ENCODE results near the gene ADCY2. TPM values are rescaled to one million over a fixed set of nuclear protein-coding genes. Genes with fewer than 3 reads are reported as not detected.

The ADCY2 gene
- total RNA-seq, 1 experiment from 2014 or later, result not detected

GRCh38 chr5:7533941-7534340 is 138.0 kb downstream of the ADCY2 start:
- peaks cover 25% of the 10 kb centered on the region for H3K9me3 Mint-ChIP-seq (ENCODE audit: unreplicated experiment)
- DNase-seq (ENCODE audit: unreplicated experiment), result no peak
- no peaks in the 10 kb centered on the region for H3K27me3 Mint-ChIP-seq (ENCODE audit: insufficient read depth, unreplicated experiment)
- H3K4me1 Mint-ChIP-seq (ENCODE audit: insufficient read depth, unreplicated experiment), result no peaks in the 10 kb centered on the region
- ChIA-PET CTCF (interaction anchor here (0.6 to 1.1 kb wide), 2 partner anchors 28 to 213 kb away, joined by 3 read pairs; no protein-coding TSS in a partner anchor), POLR2A (no interaction called here)
- no peak overlapping the region for H3K4me3 Mint-ChIP-seq (ENCODE audit: unreplicated experiment)
- intact Hi-C loops (cut with micrococcal nuclease), result no loop called here
- no peak overlapping the region for H3K27ac Mint-ChIP-seq (ENCODE audit: low read depth, unreplicated experiment)
- BruUV-seq (replicated peaks), result no TSS peak
- H3K36me3 Mint-ChIP-seq (ENCODE audit: insufficient read depth, unreplicated experiment), result no peaks in the 10 kb centered on the region
- no peak for TF ChIP-seq CTCF (IDR thresholded peaks at IDR 0.05; ENCODE audit: unreplicated experiment)

GRCh38 chr5:7534505-7534904 is 138.6 kb downstream of the ADCY2 start:
- Mint-ChIP-seq H3K36me3 (ENCODE audit: insufficient read depth, unreplicated experiment) (no peaks in the 10 kb centered on the region), H3K27ac (ENCODE audit: low read depth, unreplicated experiment) (no peak overlapping the region), H3K4me1 (ENCODE audit: insufficient read depth, unreplicated experiment) (no peaks in the 10 kb centered on the region), H3K9me3 (ENCODE audit: unreplicated experiment) (peaks cover 25% of the 10 kb centered on the region), H3K4me3 (ENCODE audit: unreplicated experiment) (no peak overlapping the region), H3K27me3 (ENCODE audit: insufficient read depth, unreplicated experiment) (no peaks in the 10 kb centered on the region)
- intact Hi-C loops (cut with micrococcal nuclease), result no loop called here
- ChIA-PET CTCF (interaction anchor here (1.1 kb wide), 1 partner anchor 212 kb away, joined by 3 read pairs; no protein-coding TSS in a partner anchor), POLR2A (no interaction called here)
- no peak for TF ChIP-seq CTCF (IDR thresholded peaks at IDR 0.05; ENCODE audit: unreplicated experiment)
- BruUV-seq (replicated peaks), result no TSS peak
- DNase-seq (ENCODE audit: unreplicated experiment), result no peak

- H3K4me3 Mint-ChIP-seq (ENCODE audit: unreplicated experiment), result no peak overlapping the region
- DNase-seq (ENCODE audit: unreplicated experiment), result no peak
- no peaks in the 10 kb centered on the region for H3K27me3 Mint-ChIP-seq (ENCODE audit: insufficient read depth, unreplicated experiment)
- no TSS peak for BruUV-seq (replicated peaks)
- no peak overlapping the region for H3K27ac Mint-ChIP-seq (ENCODE audit: low read depth, unreplicated experiment)
- H3K4me1 Mint-ChIP-seq (ENCODE audit: insufficient read depth, unreplicated experiment), result no peaks in the 10 kb centered on the region
- intact Hi-C loops (cut with micrococcal nuclease), result no loop called here
- CTCF ChIA-PET, result no interaction called here
- no peak for TF ChIP-seq CTCF (IDR thresholded peaks at IDR 0.05; ENCODE audit: unreplicated experiment)
- H3K9me3 Mint-ChIP-seq (ENCODE audit: unreplicated experiment), result peaks cover 10% of the 10 kb centered on the region
- POLR2A ChIA-PET, result no interaction called here
- H3K36me3 Mint-ChIP-seq (ENCODE audit: insufficient read depth, unreplicated experiment), result no peaks in the 10 kb centered on the region
Measured at GRCh38 chr5:7537573-7537972, 141.6 kb downstream of the ADCY2 start.

- Mint-ChIP-seq H3K36me3 (ENCODE audit: insufficient read depth, unreplicated experiment) (no peaks in the 10 kb centered on the region), H3K9me3 (ENCODE audit: unreplicated experiment) (peaks cover 15% of the 10 kb centered on the region), H3K27me3 (ENCODE audit: insufficient read depth, unreplicated experiment) (no peaks in the 10 kb centered on the region), H3K4me3 (ENCODE audit: unreplicated experiment) (no peak overlapping the region), H3K4me1 (ENCODE audit: insufficient read depth, unreplicated experiment) (no peaks in the 10 kb centered on the region), H3K27ac (ENCODE audit: low read depth, unreplicated experiment) (no peak overlapping the region)
- no peak for DNase-seq (ENCODE audit: unreplicated experiment)
- ChIA-PET POLR2A (no interaction called here), CTCF (interaction anchor here (0.6 kb wide), 1 partner anchor 775 kb away, joined by 3 read pairs; no protein-coding TSS in a partner anchor)
- no peak for TF ChIP-seq CTCF (IDR thresholded peaks at IDR 0.05; ENCODE audit: unreplicated experiment)
- intact Hi-C loops (cut with micrococcal nuclease), result no loop called here
- BruUV-seq (replicated peaks), result no TSS peak
Measured at GRCh38 chr5:7539571-7539970, 143.6 kb downstream of the ADCY2 start.

Data from MCF 10A (cell line).